ENCODE data around the gene RAB3C. TPM values are rescaled to one million over a fixed set of nuclear protein-coding genes. Genes with fewer than 3 reads are reported as not detected.
A peak's percentile ranks its signal among the peaks of the same experiment; 100 is the strongest.
"Not testable (repeated sequence)": the region's sequence is repeated elsewhere in the genome, so short reads cannot be mapped to it uniquely, and the experiment has no call there.

Gene RAB3C
- not detected in 2 replicates for total RNA-seq (2014; rRNA removed; shearing (Covaris generic))

GRCh38 chr5:58582803-58583491 is at the start of gene RAB3C:
TSS of gene RAB3C (plus strand) at chr5:58583075. CDS start at chr5:58583209, 134 bp downstream.
- in situ Hi-C loops (cut with HindIII; ENCODE audit: low sequenced_read_pairs) = no loop called here

GRCh38 chr5:58541935-58542334 is 40.9 kb upstream of the RAB3C start:
- DNase-seq (ENCODE audit: low spot score); in situ Hi-C loops (cut with HindIII; ENCODE audit: low sequenced_read_pairs): not testable (repeated sequence)

More at GRCh38 chr5:58582803-58583491, at the start of gene RAB3C:
- DNase-seq (ENCODE audit: low spot score) = peak; percentile 98

- DNase-seq (ENCODE audit: low spot score) = no peak
- in situ Hi-C loops (cut with HindIII; ENCODE audit: low sequenced_read_pairs) = no loop called here
These were observed 40.2 kb upstream of the RAB3C start for GRCh38 chr5:58542709-58543108.

- DNase-seq (ENCODE audit: low spot score) = no peak
- in situ Hi-C loops (cut with HindIII; ENCODE audit: low sequenced_read_pairs) = no loop called here
These were observed 39.2 kb upstream of the RAB3C start for GRCh38 chr5:58543723-58544122.

- in situ Hi-C loops (cut with HindIII; ENCODE audit: low sequenced_read_pairs) = no loop called here
- DNase-seq (ENCODE audit: low spot score) = no peak
These were observed 38.7 kb upstream of the RAB3C start for GRCh38 chr5:58544195-58544594.

GRCh38 chr5:58544926-58545325 is 37.9 kb upstream of the RAB3C start:
- in situ Hi-C loops (cut with HindIII; ENCODE audit: low sequenced_read_pairs) = no loop called here
- no peak for DNase-seq (ENCODE audit: low spot score)

GRCh38 chr5:58545912-58546311 is 37.0 kb upstream of the RAB3C start:
- in situ Hi-C loops (cut with HindIII; ENCODE audit: low sequenced_read_pairs) = no loop called here
- no peak for DNase-seq (ENCODE audit: low spot score)

GRCh38 chr5:58548068-58548467 is 34.8 kb upstream of the RAB3C start:
- no peak for DNase-seq (ENCODE audit: low spot score)
- in situ Hi-C loops (cut with HindIII; ENCODE audit: low sequenced_read_pairs) = no loop called here

GRCh38 chr5:58551492-58551891 is 31.4 kb upstream of the RAB3C start:
- in situ Hi-C loops (cut with HindIII; ENCODE audit: low sequenced_read_pairs) = no loop called here
- no peak for DNase-seq (ENCODE audit: low spot score)

- in situ Hi-C loops (cut with HindIII; ENCODE audit: low sequenced_read_pairs) = not testable (repeated sequence)
These were observed 25.1 kb upstream of the RAB3C start for GRCh38 chr5:58557665-58558338.

GRCh38 chr5:58563016-58563700 is 19.7 kb upstream of the RAB3C start:
- in situ Hi-C loops (cut with HindIII; ENCODE audit: low sequenced_read_pairs); DNase-seq (ENCODE audit: low spot score): not testable (repeated sequence)

More at GRCh38 chr5:58557665-58558338, 25.1 kb upstream of the RAB3C start:
- DNase-seq (ENCODE audit: low spot score) = not testable (repeated sequence)

GRCh38 chr5:58564043-58564832 is 18.6 kb upstream of the RAB3C start:
- in situ Hi-C loops (cut with HindIII; ENCODE audit: low sequenced_read_pairs); DNase-seq (ENCODE audit: low spot score): not testable (repeated sequence)

GRCh38 chr5:58565033-58565432 is 17.8 kb upstream of the RAB3C start:
- in situ Hi-C loops (cut with HindIII; ENCODE audit: low sequenced_read_pairs) = no loop called here
- DNase-seq (ENCODE audit: low spot score) = no peak

GRCh38 chr5:58571501-58571900 is 11.4 kb upstream of the RAB3C start:
- no peak for DNase-seq (ENCODE audit: low spot score)
- in situ Hi-C loops (cut with HindIII; ENCODE audit: low sequenced_read_pairs) = no loop called here

- DNase-seq (ENCODE audit: low spot score); in situ Hi-C loops (cut with HindIII; ENCODE audit: low sequenced_read_pairs): not testable (repeated sequence)
These were observed 9.9 kb upstream of the RAB3C start for GRCh38 chr5:58572973-58573372.

GRCh38 chr5:58579781-58580180 is 3.1 kb upstream of the RAB3C start:
- in situ Hi-C loops (cut with HindIII; ENCODE audit: low sequenced_read_pairs) = no loop called here
- no peak for DNase-seq (ENCODE audit: low spot score)

- in situ Hi-C loops (cut with HindIII; ENCODE audit: low sequenced_read_pairs) = no loop called here
- DNase-seq (ENCODE audit: low spot score) = peak; percentile 53
These were observed 664 bp upstream of the RAB3C start for GRCh38 chr5:58582019-58582802.

- in situ Hi-C loops (cut with HindIII; ENCODE audit: low sequenced_read_pairs) = no loop called here
- no peak for DNase-seq (ENCODE audit: low spot score)
These were observed 13.1 kb downstream of the RAB3C start for GRCh38 chr5:58595952-58596351.

GRCh38 chr5:58598440-58598839 is 15.6 kb downstream of the RAB3C start:
- DNase-seq (ENCODE audit: low spot score) = no peak
- in situ Hi-C loops (cut with HindIII; ENCODE audit: low sequenced_read_pairs) = no loop called here
